ENCODE measurements around the gene RTN4RL1. TPM values are rescaled to one million over a fixed set of nuclear protein-coding genes. Genes with fewer than 3 reads are reported as not detected.

The RTN4RL1 gene
- polyA plus RNA-seq, 4 donors: 0.69 to 2.2 (median 1.8) TPM

- no peak for DNase-seq (ENCODE audit: low read depth in 4 of 4, low spot score in 2 of 4)
Observed at GRCh38 chr17:1959871-1960544, 65.1 kb downstream of the RTN4RL1 start.

- no peak for DNase-seq (ENCODE audit: low read depth in 4 of 4, low spot score in 2 of 4)
Observed at GRCh38 chr17:1958134-1958881, 66.8 kb downstream of the RTN4RL1 start.

- no peak for DNase-seq (ENCODE audit: low read depth in 4 of 4, low spot score in 2 of 4)
Observed at GRCh38 chr17:1957037-1957436, 68.1 kb downstream of the RTN4RL1 start.

GRCh38 chr17:1956134-1956533 lies 69.0 kb downstream of the RTN4RL1 start:
- no peak for DNase-seq (ENCODE audit: low read depth in 4 of 4, low spot score in 2 of 4)

GRCh38 chr17:1953831-1954230 lies 71.3 kb downstream of the RTN4RL1 start:
- no peak for DNase-seq (ENCODE audit: low read depth in 4 of 4, low spot score in 2 of 4)

GRCh38 chr17:1951920-1952319 lies 73.2 kb downstream of the RTN4RL1 start:
- DNase-seq (ENCODE audit: low read depth in 4 of 4, low spot score in 2 of 4): no peak

- no peak for DNase-seq (ENCODE audit: low read depth in 4 of 4, low spot score in 2 of 4)
Observed at GRCh38 chr17:1949754-1950153, 75.4 kb downstream of the RTN4RL1 start.

GRCh38 chr17:1948517-1948825 lies 76.7 kb downstream of the RTN4RL1 start:
- DNase-seq (ENCODE audit: low read depth in 4 of 4, low spot score in 2 of 4): no peak

GRCh38 chr17:1947743-1948516 lies 77.2 kb downstream of the RTN4RL1 start:
- no peak for DNase-seq (ENCODE audit: low read depth in 4 of 4, low spot score in 2 of 4)

GRCh38 chr17:1947229-1947742 lies 77.8 kb downstream of the RTN4RL1 start:
- DNase-seq (ENCODE audit: low read depth in 4 of 4, low spot score in 2 of 4): no peak

- DNase-seq (ENCODE audit: low read depth in 4 of 4, low spot score in 2 of 4): no peak
Observed at GRCh38 chr17:1946021-1946932, 78.9 kb downstream of the RTN4RL1 start.

- DNase-seq (ENCODE audit: low read depth in 4 of 4, low spot score in 2 of 4): no peak
Observed at GRCh38 chr17:1945621-1946020, 79.5 kb downstream of the RTN4RL1 start.

- DNase-seq (ENCODE audit: low read depth in 4 of 4, low spot score in 2 of 4): no peak
Observed at GRCh38 chr17:1943436-1943831, 81.7 kb downstream of the RTN4RL1 start.

- DNase-seq (ENCODE audit: low read depth in 4 of 4, low spot score in 2 of 4): no peak
Observed at GRCh38 chr17:1942666-1943435, 82.3 kb downstream of the RTN4RL1 start.

GRCh38 chr17:1942066-1942365 lies 83.1 kb downstream of the RTN4RL1 start:
- no peak for DNase-seq (ENCODE audit: low read depth in 4 of 4, low spot score in 2 of 4)

- DNase-seq (ENCODE audit: low read depth in 4 of 4, low spot score in 2 of 4): no peak
Observed at GRCh38 chr17:1941272-1942065, 83.7 kb downstream of the RTN4RL1 start.

- no peak for DNase-seq (ENCODE audit: low read depth in 4 of 4, low spot score in 2 of 4)
Observed at GRCh38 chr17:1940810-1941185, 84.3 kb downstream of the RTN4RL1 start.

GRCh38 chr17:1939981-1940809 lies 84.9 kb downstream of the RTN4RL1 start:
- peak; percentile 62 to 89 (median 74) for DNase-seq (ENCODE audit: low read depth in 4 of 4, low spot score in 2 of 4)
